CD4-positive, CD25-positive, alpha-beta regulatory T cell (primary cell): ENCODE data around the gene ACTL10. TPM values are rescaled to one million over a fixed set of nuclear protein-coding genes. Genes with fewer than 3 reads are reported as not detected.

Experiments used
- ATAC-seq, 2 donors: fragments of 150-1000 bp; cut with Tn5 transposase; one replicate each; pipeline ENCODE4 v1.10.0; 2021; ENCODE audit warnings: low read depth in 2 of 2, moderate number of reproducible peaks in 2 of 2, moderate library complexity in 1 of 2
- DNase-seq, 3 donors: peaks; one replicate each; pipeline versions ENCODE4 v3.0.0 to v3.0.0-alpha.2; 2012 to 2022; ENCODE audit warnings: mixed read lengths in 1 of 3
- H3K27ac ChIP-seq: one replicate; pipeline ENCODE4 v1.7.0; 2013; ENCODE audit warnings: mild to moderate bottlenecking, low read length; ENCODE audit not compliant: insufficient read depth, poor library complexity, severe bottlenecking
- H3K27me3 ChIP-seq: one replicate; pipeline ENCODE4 v1.7.0; 2013; ENCODE audit warnings: low read length; ENCODE audit not compliant: control insufficient read depth, insufficient read depth
- H3K36me3 ChIP-seq: one replicate; pipeline ENCODE4 v1.7.0; 2013; ENCODE audit warnings: mild to moderate bottlenecking, low read length, moderate library complexity; ENCODE audit not compliant: control insufficient read depth, insufficient read depth
- H3K4me1 ChIP-seq: 2 replicates; pipeline ENCODE4 v1.7.0; 2013; ENCODE audit warnings: mild to moderate bottlenecking, low read length; ENCODE audit not compliant: insufficient read depth, control insufficient read depth, poor library complexity, severe bottlenecking
- H3K4me3 ChIP-seq: one replicate; pipeline ENCODE4 v1.7.0; 2013; ENCODE audit warnings: low read depth, mild to moderate bottlenecking, low read length, moderate library complexity
- H3K9me3 ChIP-seq, 2 experiments: 1 replicate in 1 of 2; 2 replicates in 1 of 2; pipeline ENCODE4 v1.7.0; 2013; ENCODE audit warnings: low read length in 2 of 2, mild to moderate bottlenecking in 1 of 2, moderate library complexity in 1 of 2; ENCODE audit not compliant: control insufficient read depth in 2 of 2
- H3K27ac Mint-ChIP-seq, 3 donors: one replicate each; pipeline ENCODE4 v1.8.0; 2020 to 2022; ENCODE audit warnings: mild to moderate bottlenecking in 3 of 3, mixed read lengths in 3 of 3, moderate library complexity in 2 of 3
- H3K27me3 Mint-ChIP-seq: one replicate; pipeline ENCODE4 v1.8.0; 2022; ENCODE audit warnings: mild to moderate bottlenecking, mixed read lengths
- H3K36me3 Mint-ChIP-seq: one replicate; pipeline ENCODE4 v1.8.0; 2020; ENCODE audit warnings: mixed read lengths
- H3K4me1 Mint-ChIP-seq, 4 donors: one replicate each; pipeline ENCODE4 v1.8.0; 2020 to 2022; ENCODE audit warnings: mixed read lengths in 4 of 4, mild to moderate bottlenecking in 1 of 4
- H3K4me3 Mint-ChIP-seq, 4 donors: one replicate each; pipeline ENCODE4 v1.8.0; 2020 to 2022; ENCODE audit warnings: mild to moderate bottlenecking in 4 of 4, mixed read lengths in 4 of 4, moderate library complexity in 3 of 4
- H3K9me3 Mint-ChIP-seq, 7 donors: one replicate each; pipeline ENCODE4 v1.8.0; 2020 to 2022; ENCODE audit warnings: mixed read lengths in 7 of 7, mild to moderate bottlenecking in 3 of 7, moderate library complexity in 2 of 7
- polyA plus RNA-seq, 4 donors: library from polyadenylated mRNA; unstranded; fragments of 300-500 nt; fragmentation: Illumina TruSeq; gene quantifications; one replicate each; pipeline ENCODE4 v1.2.3, GENCODE V29; 2021
- total RNA-seq: library from RNA; stranded (reverse); gene quantifications from one replicate; pipeline ENCODE4 v1.2.3, GENCODE V29; 2022

Gene ACTL10
- total RNA-seq (2.0 TPM), polyA plus RNA-seq (10 to 100 TPM in 1 of 4 donors, 1 to 10 TPM in 3; 7.1 to 11.6 (median 8.6) TPM)

DNA sequence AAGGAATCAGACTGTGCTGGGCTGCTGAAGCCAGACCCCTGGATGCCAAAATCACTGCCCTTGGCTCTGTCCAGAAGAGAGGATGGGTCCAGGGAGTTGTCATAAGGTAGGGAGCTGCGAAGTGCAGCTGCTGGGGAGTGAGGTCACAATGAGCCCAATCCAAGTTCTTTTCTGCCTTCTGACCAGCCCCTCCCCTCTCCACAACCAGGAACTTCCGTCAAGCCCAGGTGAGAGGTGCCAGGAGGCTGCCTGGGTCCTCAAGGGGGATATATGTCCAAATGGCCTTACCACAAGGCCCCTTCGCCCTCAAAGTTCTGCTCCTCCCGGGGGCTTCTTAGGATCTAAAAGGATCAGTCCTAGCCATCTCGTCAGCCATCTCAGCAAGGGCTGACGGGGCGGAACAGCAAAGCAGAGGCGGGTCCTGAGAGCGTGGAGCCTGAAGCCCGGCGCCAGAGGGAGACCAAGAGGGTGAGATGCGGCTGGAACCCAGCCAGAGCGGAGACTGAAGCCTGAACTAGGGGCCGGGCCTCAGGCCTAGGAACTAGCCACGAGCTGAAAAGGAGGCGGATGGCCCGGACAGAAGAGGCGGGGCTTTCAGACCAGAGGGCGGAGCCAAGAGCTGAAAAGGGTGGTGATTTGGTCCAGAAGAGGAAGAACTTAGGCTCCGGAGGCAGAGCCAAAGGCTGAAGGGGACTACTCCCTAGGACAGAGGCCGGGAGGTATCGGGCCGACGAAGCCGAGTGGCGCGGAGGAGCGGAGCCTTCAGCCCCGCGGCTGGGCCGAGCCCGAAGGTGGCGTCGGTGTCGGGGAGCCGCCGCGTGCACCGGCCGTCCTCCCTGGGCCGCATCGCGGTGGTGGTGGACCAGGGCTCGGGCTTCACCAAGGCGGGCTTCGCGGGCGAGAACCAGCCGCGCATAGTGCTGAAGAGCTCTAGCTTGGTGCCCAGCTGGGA lies at the start of gene ACTL10:
Gene ACTL10, plus strand, starts transcription at position 651 of the 952 bp plus-strand sequence. CDS start 555 bp downstream, outside the sequence.
- DNase-seq (peak; percentile 60 to 87 (median 81)), ATAC-seq (peak; percentile 38 to 40)
- peak within 1 kb of the TSS; percentile 94 to 98 (median 96) for H3K27ac Mint-ChIP-seq
- H3K9me3 ChIP-seq: no peaks in the 10 kb centered on the region
- no peaks in the 10 kb centered on the region for H3K27me3 ChIP-seq
- peaks cover 56% of the 10 kb centered on the region for H3K4me1 ChIP-seq
- no peaks in the 10 kb centered on the region for H3K36me3 ChIP-seq
- H3K27ac ChIP-seq: peak within 1 kb of the TSS; percentile 80
- no peaks in the 10 kb centered on the region for H3K27me3 Mint-ChIP-seq
- peak within 1 kb of the TSS; percentile 62 for H3K4me3 ChIP-seq
- no peaks in the 10 kb centered on the region for H3K36me3 Mint-ChIP-seq
- peak within 1 kb of the TSS; percentile 95 to 100 (median 97) for H3K4me3 Mint-ChIP-seq
- H3K9me3 Mint-ChIP-seq: no peaks in the 10 kb centered on the region
- peaks cover 11 to 53% (median 23%) of the 10 kb centered on the region in 4 donors for H3K4me1 Mint-ChIP-seq

DNA sequence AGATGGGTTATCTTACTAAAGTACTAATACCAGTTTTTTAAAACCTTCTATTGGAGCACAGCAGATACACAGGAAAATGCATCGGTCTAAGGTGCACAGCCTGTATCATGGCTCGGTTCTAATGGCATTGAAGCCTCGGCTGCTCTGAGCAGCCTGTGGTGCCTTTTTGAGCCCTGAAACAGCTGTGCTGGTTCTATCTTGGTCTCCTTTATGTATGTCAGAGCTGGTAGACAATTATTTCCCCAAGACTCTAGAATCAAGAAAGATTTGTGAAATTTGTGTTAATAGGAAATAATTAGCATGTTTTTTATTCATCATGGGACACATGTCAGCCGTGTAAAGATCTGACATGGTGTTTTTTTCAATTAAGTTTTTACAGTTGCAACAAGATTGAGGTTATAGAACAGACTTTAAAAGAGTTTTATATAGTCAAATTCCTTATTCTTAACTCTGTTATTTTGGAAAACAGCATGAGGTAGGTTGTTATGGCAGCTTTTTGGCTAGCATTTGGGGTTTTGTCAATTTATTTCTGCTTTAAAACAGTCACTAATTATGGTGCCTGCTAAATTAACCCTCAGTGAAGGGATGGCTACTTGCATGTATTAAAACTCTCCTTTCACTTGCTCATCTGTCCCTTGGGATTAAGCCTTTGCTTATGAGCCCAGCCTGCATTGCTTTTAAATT lies 44.9 kb upstream of the ACTL10 start:
- Histone ChIP-seq H3K4me1 (peaks cover 16% of the 10 kb centered on the region), H3K27me3 (no peaks in the 10 kb centered on the region), H3K36me3 (peaks cover 27% of the 10 kb centered on the region), H3K27ac (no peak overlapping the region), H3K4me3 (no peak overlapping the region), H3K9me3 (no peaks in the 10 kb centered on the region)
- ATAC-seq: no peak
- Mint-ChIP-seq H3K27ac (no peak overlapping the region), H3K36me3 (peaks cover 45% of the 10 kb centered on the region), H3K4me1 (peaks cover 18 to 34% (median 23%) of the 10 kb centered on the region in 4 donors), H3K27me3 (no peaks in the 10 kb centered on the region), H3K4me3 (no peak overlapping the region), H3K9me3 (peaks cover 0 to 2% (median 0%) of the 10 kb centered on the region in 7 donors)
- DNase-seq: no peak

DNA sequence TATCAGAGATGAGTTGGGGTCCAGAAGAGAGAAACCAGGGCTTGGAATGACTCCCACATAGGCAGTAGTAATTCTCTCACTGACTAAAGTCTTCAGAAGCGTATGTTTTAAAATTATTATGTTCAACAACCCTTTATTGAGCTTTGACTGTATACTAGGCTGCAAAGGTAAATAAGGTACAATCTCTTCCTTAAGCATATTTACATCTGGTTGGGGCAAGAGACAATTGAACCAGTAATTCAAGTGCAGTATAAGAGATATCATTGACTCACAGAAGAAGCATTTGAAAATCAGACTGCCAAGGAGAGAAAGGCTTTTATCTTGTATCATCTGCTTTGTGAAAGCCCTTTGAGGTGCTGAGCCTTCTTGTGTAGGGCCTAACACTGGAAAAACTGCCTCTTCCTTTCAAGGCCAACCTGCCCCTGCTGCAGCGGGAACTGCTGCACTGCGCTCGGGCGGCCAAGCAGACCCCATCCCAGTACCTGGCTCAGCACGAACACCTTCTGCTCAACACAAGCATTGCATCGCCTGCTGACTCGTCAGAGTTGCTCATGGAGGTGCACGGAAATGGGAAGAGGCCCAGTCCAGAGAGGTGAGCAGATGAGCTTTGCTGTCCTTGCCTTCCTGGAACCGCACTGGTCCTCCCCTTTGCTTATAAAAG lies 43.9 kb upstream of the ACTL10 start:
- DNase-seq (no peak), ATAC-seq (no peak)
- Histone ChIP-seq H3K4me1 (peaks cover 16% of the 10 kb centered on the region), H3K4me3 (no peak overlapping the region), H3K36me3 (peaks cover 34% of the 10 kb centered on the region), H3K9me3 (no peaks in the 10 kb centered on the region), H3K27me3 (no peaks in the 10 kb centered on the region), H3K27ac (no peak overlapping the region)
- H3K27me3 Mint-ChIP-seq: no peaks in the 10 kb centered on the region
- peaks cover 0 to 2% (median 0%) of the 10 kb centered on the region in 7 donors for H3K9me3 Mint-ChIP-seq
- peaks cover 43% of the 10 kb centered on the region for H3K36me3 Mint-ChIP-seq
- no peak overlapping the region for H3K4me3 Mint-ChIP-seq
- peak overlapping the region in 2 of 3 donors; percentile 20 to 25 for H3K27ac Mint-ChIP-seq
- H3K4me1 Mint-ChIP-seq: peaks cover 18 to 34% (median 23%) of the 10 kb centered on the region in 4 donors

DNA sequence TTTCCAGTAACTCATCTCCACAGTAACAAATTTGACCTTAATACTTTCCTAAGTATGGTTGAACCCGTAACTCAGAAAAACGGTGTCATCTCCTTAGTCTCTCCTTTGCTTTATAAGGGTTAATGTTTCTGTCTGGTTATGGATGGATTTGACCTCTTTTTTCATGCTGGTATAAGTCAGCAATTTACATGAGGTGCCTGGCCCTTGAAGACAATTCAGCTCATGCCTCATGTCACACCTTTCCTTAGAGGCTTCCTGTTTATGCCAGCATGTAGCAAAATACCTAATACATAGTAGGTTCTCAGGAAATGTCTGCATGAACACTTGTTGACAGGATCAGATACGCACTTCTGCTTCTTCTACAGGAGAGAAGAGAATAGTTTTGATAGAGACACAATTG lies 42.3 kb upstream of the ACTL10 start:
- no peak for ATAC-seq
- peaks cover 0 to 2% (median 0%) of the 10 kb centered on the region in 7 donors for H3K9me3 Mint-ChIP-seq
- H3K27ac ChIP-seq: no peak overlapping the region
- peaks cover 48% of the 10 kb centered on the region for H3K36me3 Mint-ChIP-seq
- H3K27me3 ChIP-seq: no peaks in the 10 kb centered on the region
- H3K27me3 Mint-ChIP-seq: no peaks in the 10 kb centered on the region
- DNase-seq: peak in 1 of 3 donors; percentile 62
- H3K4me3 Mint-ChIP-seq: peak overlapping the region in 2 of 4 donors; percentile 1 to 61
- peaks cover 46% of the 10 kb centered on the region for H3K36me3 ChIP-seq
- peaks cover 16% of the 10 kb centered on the region for H3K4me1 ChIP-seq
- H3K4me1 Mint-ChIP-seq: peaks cover 18 to 34% (median 24%) of the 10 kb centered on the region in 4 donors
- H3K4me3 ChIP-seq: no peak overlapping the region
- no peaks in the 10 kb centered on the region for H3K9me3 ChIP-seq
- H3K27ac Mint-ChIP-seq: peak overlapping the region; percentile 78 to 91 (median 83)

DNA sequence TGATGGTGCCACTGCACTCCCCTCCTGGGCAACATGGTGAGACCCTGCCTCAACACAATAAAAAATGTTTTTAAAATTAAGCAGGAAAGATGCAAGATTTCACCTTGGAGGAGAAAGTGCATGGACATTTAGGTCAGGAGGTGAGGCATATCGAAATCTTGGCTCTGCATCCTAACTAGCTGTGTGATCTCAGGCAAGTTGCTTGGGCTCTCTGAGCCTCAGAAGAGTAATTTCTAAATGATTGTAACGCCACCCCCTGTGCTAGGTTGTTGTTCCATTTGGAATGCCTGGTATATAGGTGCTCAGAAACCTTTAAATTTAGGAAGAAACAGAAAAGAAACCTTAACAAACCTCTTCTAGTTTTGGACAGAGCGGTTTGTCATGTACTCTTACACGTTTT lies 40.6 kb upstream of the ACTL10 start:
- H3K9me3 ChIP-seq: no peaks in the 10 kb centered on the region
- Mint-ChIP-seq H3K9me3 (peaks cover 0 to 2% (median 0%) of the 10 kb centered on the region in 7 donors), H3K27ac (peak overlapping the region in 1 of 3 donors; percentile 78), H3K36me3 (peaks cover 53% of the 10 kb centered on the region), H3K4me3 (no peak overlapping the region), H3K27me3 (no peaks in the 10 kb centered on the region), H3K4me1 (peaks cover 18 to 34% (median 23%) of the 10 kb centered on the region in 4 donors)
- peaks cover 55% of the 10 kb centered on the region for H3K36me3 ChIP-seq
- H3K27me3 ChIP-seq: no peaks in the 10 kb centered on the region
- peaks cover 16% of the 10 kb centered on the region for H3K4me1 ChIP-seq
- no peak for ATAC-seq
- no peak for DNase-seq
- H3K27ac ChIP-seq: no peak overlapping the region
- H3K4me3 ChIP-seq: no peak overlapping the region

DNA sequence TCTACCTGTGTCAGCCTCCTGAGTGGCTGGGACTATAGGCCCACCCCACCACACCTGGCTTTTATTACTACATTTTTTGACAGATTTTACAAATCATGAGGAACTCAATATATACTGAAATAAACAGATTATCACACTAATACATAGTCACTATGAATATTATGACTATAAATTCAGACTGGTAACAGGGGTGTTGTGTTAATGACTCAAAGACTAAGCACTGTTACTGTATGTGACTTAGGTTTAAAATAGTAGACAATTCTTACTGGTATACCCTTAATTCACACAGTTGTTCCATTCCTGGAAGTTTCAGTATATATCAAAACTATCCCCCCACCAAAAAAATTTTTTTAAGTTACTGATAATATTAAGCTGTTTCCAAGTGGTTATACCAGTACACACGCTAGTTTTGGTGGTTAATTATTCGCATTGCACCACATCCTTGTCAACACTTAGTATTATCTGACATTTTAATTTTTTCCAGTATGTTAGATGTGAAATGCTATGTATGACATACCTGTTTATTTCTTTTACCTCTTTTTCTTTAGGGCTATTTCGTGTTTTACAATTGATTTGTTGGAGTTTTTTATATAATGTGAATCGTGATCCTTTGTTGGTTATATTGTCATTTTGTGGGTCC lies 39.0 kb upstream of the ACTL10 start:
- Mint-ChIP-seq H3K4me1 (peaks cover 12 to 27% (median 19%) of the 10 kb centered on the region in 4 donors), H3K9me3 (peaks cover 0 to 2% (median 0%) of the 10 kb centered on the region in 7 donors), H3K27ac (no peak overlapping the region), H3K4me3 (no peak overlapping the region), H3K36me3 (peaks cover 51% of the 10 kb centered on the region), H3K27me3 (no peaks in the 10 kb centered on the region)
- ATAC-seq (no peak), DNase-seq (no peak)
- Histone ChIP-seq H3K36me3 (peaks cover 56% of the 10 kb centered on the region), H3K27ac (no peak overlapping the region), H3K27me3 (no peaks in the 10 kb centered on the region), H3K4me1 (peaks cover 16% of the 10 kb centered on the region), H3K9me3 (no peaks in the 10 kb centered on the region), H3K4me3 (no peak overlapping the region)

DNA sequence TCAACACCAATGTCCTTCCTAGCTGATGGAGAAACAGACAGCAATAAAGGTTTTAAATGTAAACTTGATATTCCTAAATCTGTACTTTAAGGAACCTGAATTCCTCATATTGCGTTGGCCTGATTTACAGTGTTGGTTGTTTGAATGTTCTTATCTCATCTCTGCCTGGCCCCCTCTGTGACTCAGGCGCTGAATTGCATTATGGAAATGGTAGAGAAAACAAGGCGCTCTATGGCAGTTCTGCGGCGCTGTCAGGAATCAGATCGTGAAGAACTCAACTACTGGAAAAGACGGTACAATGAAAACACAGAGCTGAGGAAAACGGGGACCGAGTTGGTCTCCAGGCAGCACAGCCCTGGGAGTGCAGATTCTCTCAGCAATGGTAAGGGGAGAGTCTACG lies 37.2 kb upstream of the ACTL10 start:
- Histone ChIP-seq H3K27ac (no peak overlapping the region), H3K27me3 (no peaks in the 10 kb centered on the region), H3K36me3 (peaks cover 51% of the 10 kb centered on the region), H3K4me1 (peaks cover 11% of the 10 kb centered on the region), H3K4me3 (no peak overlapping the region), H3K9me3 (no peaks in the 10 kb centered on the region)
- Mint-ChIP-seq H3K27me3 (no peaks in the 10 kb centered on the region), H3K4me3 (no peak overlapping the region), H3K9me3 (no peaks in the 10 kb centered on the region), H3K36me3 (peaks cover 46% of the 10 kb centered on the region), H3K27ac (peak overlapping the region in 1 of 3 donors; percentile 39), H3K4me1 (peaks cover 12 to 23% (median 15%) of the 10 kb centered on the region in 4 donors)
- ATAC-seq: no peak
- DNase-seq: no peak
